OCI-LY1 (cell line): ENCODE measurements around the gene NEDD4L.

Source experiments
- H2AFZ ChIP-seq: fragments of 200-600 bp; sonication (generic), shearing (Covaris generic); 2 replicates; pipeline ENCODE4 v1.6.0; 2014; ENCODE audit warnings: antibody characterized with exemption, mild to moderate bottlenecking, low read length
- H3F3A ChIP-seq: fragments of 200-600 bp; sonication (generic), shearing (Covaris generic); 2 replicates; pipeline ENCODE4 v1.6.0; 2014; ENCODE audit warnings: mild to moderate bottlenecking, antibody characterized with exemption, low read length, moderate library complexity; ENCODE audit not compliant: insufficient read depth
- H3K27ac ChIP-seq: fragments of 200-600 bp; sonication (generic); 2 replicates; pipeline ENCODE4 v1.5.1; 2014; ENCODE audit warnings: low read length, mixed run types, mild to moderate bottlenecking, low read depth; ENCODE audit not compliant: poor library complexity, severe bottlenecking
- H3K27me3 ChIP-seq: fragments of 200-600 bp; sonication (generic); 2 replicates; pipeline ENCODE4 v1.6.0; 2014; ENCODE audit warnings: antibody characterized with exemption, mild to moderate bottlenecking, low read length, moderate library complexity; ENCODE audit not compliant: insufficient read depth
- H3K36me3 ChIP-seq: fragments of 200-600 bp; sonication (generic); 2 replicates; pipeline ENCODE4 v1.6.1; 2014; ENCODE audit warnings: mild to moderate bottlenecking, antibody characterized with exemption, low read length, moderate library complexity, mixed read lengths; ENCODE audit not compliant: insufficient read depth
- H3K4me1 ChIP-seq: fragments of 200-600 bp; sonication (generic); 2 replicates; pipeline ENCODE4 v1.5.1; 2014; ENCODE audit warnings: mild to moderate bottlenecking, low read length, moderate library complexity; ENCODE audit not compliant: insufficient read depth, severe bottlenecking
- H3K4me2 ChIP-seq: fragments of 200-600 bp; sonication (generic), shearing (Covaris generic); 2 replicates; pipeline ENCODE4 v1.6.1; 2014; ENCODE audit warnings: low read length
- H3K4me3 ChIP-seq: fragments of 200-600 bp; sonication (generic); 2 replicates; pipeline ENCODE4 v1.5.1; 2014; ENCODE audit warnings: low read length, low read depth, mild to moderate bottlenecking, mixed read lengths; ENCODE audit not compliant: poor library complexity, severe bottlenecking
- H3K79me2 ChIP-seq: fragments of 200-600 bp; shearing (Covaris generic); 2 replicates; pipeline ENCODE4 v1.6.1; 2016; ENCODE audit warnings: mixed run types, low read length, mixed read lengths; ENCODE audit not compliant: insufficient read depth
- H3K9ac ChIP-seq: fragments of 200-600 bp; sonication (generic), shearing (Covaris generic); 2 replicates; pipeline ENCODE4 v1.6.1; 2014; ENCODE audit warnings: mild to moderate bottlenecking, low read length, mixed read lengths
- H3K9me2 ChIP-seq: fragments of 200-600 bp; sonication (generic), shearing (Covaris generic); 2 replicates; pipeline ENCODE4 v1.6.1; 2014; ENCODE audit warnings: low read depth, mild to moderate bottlenecking, low read length, mixed read lengths
- H3K9me3 ChIP-seq: fragments of 200-600 bp; shearing (Covaris generic); 2 replicates; pipeline ENCODE4 v1.6.1; 2014; ENCODE audit warnings: low read length, mixed read lengths
- H4K20me1 ChIP-seq: fragments of 200-600 bp; sonication (generic), shearing (Covaris generic); 2 replicates; pipeline ENCODE4 v1.6.0; 2016; ENCODE audit warnings: mild to moderate bottlenecking, low read length; ENCODE audit not compliant: insufficient read depth
- EZH2 ChIP-seq: fragments of 200-600 bp; sonication (generic), shearing (Covaris generic); IDR thresholded peaks from 2 replicates; pipeline ENCODE4 v1.8.0; 2017; ENCODE audit warnings: borderline replicate concordance, mixed run types, mild to moderate bottlenecking, antibody characterized with exemption, low read length, moderate library complexity, mixed read lengths
- TF ChIP-seq, protein P1 (sequence below): fragments of 200-600 bp; sonication (generic), shearing (Covaris generic); IDR thresholded peaks from 2 replicates; pipeline ENCODE4 v1.5.1; 2017; ENCODE audit warnings: mild to moderate bottlenecking, antibody characterized with exemption, low read length, moderate library complexity, mixed read lengths

Gene NEDD4L

DNA sequence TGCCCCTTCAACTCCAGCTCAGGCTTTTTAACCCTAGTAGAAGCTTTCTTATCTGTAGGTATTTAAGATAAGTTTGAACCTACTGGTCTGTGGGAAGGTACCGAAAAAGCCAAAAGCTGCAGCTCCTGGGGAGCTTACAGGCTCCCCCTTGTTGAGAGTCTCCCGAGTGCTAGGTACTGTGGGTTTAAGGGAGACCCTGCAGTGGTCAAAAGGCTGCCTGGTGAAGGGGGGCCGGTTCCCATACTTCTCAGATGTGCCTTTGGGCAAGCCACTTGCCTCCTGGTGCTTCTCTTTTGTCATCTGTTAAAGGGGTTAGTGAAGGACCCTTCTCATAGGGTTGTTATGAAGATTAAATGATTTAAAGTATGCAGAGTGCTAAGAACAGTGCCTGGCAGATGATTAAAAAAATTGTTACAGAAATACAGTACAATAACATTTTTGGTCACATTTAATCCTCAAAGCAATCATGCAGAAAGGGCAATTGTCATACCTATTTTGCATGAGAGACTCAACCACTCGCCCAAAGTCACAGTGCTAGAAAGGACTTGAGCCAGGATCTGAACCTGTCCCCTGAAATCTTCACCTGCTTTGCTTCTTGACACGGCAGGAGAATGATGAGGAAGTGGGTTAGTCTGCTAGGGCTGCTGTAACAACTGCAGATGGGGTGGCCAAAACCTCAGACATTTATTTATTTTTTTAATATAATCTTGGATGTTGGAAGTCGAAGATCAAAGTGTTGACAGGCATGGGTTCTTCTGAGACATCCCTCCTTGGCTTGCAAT, 62.5 kb downstream of the NEDD4L start:
- Histone ChIP-seq H3K9me3 (no peaks in the 10 kb centered on the region), H3K27ac (peak overlapping the region; percentile 79), H4K20me1 (no peaks in the 10 kb centered on the region), H3K36me3 (no peaks in the 10 kb centered on the region), H3K4me2 (no peak overlapping the region), H3K9ac (no peak overlapping the region), H2AFZ (no peak overlapping the region), H3F3A (no peaks in the 10 kb centered on the region), H3K9me2 (no peaks in the 10 kb centered on the region), H3K4me1 (peaks cover 38% of the 10 kb centered on the region), H3K27me3 (no peaks in the 10 kb centered on the region; the same call in 1 of the 2 replicates), H3K79me2 (no peaks in the 10 kb centered on the region), H3K4me3 (no peak overlapping the region)
- TF ChIP-seq, protein P1, sequence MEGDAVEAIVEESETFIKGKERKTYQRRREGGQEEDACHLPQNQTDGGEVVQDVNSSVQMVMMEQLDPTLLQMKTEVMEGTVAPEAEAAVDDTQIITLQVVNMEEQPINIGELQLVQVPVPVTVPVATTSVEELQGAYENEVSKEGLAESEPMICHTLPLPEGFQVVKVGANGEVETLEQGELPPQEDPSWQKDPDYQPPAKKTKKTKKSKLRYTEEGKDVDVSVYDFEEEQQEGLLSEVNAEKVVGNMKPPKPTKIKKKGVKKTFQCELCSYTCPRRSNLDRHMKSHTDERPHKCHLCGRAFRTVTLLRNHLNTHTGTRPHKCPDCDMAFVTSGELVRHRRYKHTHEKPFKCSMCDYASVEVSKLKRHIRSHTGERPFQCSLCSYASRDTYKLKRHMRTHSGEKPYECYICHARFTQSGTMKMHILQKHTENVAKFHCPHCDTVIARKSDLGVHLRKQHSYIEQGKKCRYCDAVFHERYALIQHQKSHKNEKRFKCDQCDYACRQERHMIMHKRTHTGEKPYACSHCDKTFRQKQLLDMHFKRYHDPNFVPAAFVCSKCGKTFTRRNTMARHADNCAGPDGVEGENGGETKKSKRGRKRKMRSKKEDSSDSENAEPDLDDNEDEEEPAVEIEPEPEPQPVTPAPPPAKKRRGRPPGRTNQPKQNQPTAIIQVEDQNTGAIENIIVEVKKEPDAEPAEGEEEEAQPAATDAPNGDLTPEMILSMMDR, result no peak
- TF ChIP-seq EZH2, result no peak

- Histone ChIP-seq H3K79me2 (no peaks in the 10 kb centered on the region), H3K36me3 (no peaks in the 10 kb centered on the region), H3K4me2 (no peak overlapping the region), H3K9me3 (no peaks in the 10 kb centered on the region), H3F3A (no peaks in the 10 kb centered on the region), H3K9ac (no peak overlapping the region), H4K20me1 (no peaks in the 10 kb centered on the region), H2AFZ (no peak overlapping the region), H3K4me3 (no peak overlapping the region), H3K27me3 (no peaks in the 10 kb centered on the region; the same call in 1 of the 2 replicates), H3K9me2 (no peaks in the 10 kb centered on the region), H3K27ac (no peak overlapping the region), H3K4me1 (peaks cover 22% of the 10 kb centered on the region)
- TF ChIP-seq, protein P1, result no peak
- TF ChIP-seq EZH2, result no peak
Measured at GRCh38 chr18:58109256-58109655, 65.2 kb downstream of the NEDD4L start.

DNA sequence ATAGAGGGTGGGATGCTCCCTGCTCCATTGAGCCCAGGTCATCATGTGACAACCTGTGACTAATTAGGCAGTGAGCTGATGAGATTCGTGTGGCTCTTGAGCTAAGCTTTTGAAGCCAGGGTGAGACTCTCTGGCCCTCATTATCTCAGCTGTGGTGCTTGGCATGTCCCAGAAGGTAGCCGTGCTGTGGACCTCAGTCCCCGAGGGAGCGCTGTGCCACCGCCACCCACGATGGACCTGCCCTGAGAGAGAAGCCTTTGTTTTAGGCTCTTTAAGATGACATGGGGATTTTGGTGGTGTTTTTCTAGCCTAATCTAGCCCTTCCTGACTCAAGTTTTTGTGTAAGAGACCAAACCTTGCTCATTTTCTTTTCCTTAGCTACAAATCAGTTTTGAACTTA, 66.4 kb downstream of the NEDD4L start:
- H3K9me3 ChIP-seq, result no peaks in the 10 kb centered on the region
- H4K20me1 ChIP-seq, result no peaks in the 10 kb centered on the region
- no peak overlapping the region for H3K27ac ChIP-seq
- H3K9me2 ChIP-seq, result no peaks in the 10 kb centered on the region
- H3K4me3 ChIP-seq, result no peak overlapping the region
- no peaks in the 10 kb centered on the region for H3K36me3 ChIP-seq
- TF ChIP-seq, protein P1, result no peak
- no peak for TF ChIP-seq EZH2
- no peak overlapping the region for H2AFZ ChIP-seq
- no peaks in the 10 kb centered on the region; the same call in 1 of the 2 replicates for H3K27me3 ChIP-seq
- no peaks in the 10 kb centered on the region for H3F3A ChIP-seq
- H3K4me1 ChIP-seq, result peaks cover 16% of the 10 kb centered on the region
- no peak overlapping the region for H3K9ac ChIP-seq
- no peak overlapping the region for H3K4me2 ChIP-seq
- no peaks in the 10 kb centered on the region for H3K79me2 ChIP-seq
